Measurements from ENCODE around the gene NKX3-2.
A peak's percentile ranks its signal among the peaks of the same experiment; 100 is the strongest.

DNA sequence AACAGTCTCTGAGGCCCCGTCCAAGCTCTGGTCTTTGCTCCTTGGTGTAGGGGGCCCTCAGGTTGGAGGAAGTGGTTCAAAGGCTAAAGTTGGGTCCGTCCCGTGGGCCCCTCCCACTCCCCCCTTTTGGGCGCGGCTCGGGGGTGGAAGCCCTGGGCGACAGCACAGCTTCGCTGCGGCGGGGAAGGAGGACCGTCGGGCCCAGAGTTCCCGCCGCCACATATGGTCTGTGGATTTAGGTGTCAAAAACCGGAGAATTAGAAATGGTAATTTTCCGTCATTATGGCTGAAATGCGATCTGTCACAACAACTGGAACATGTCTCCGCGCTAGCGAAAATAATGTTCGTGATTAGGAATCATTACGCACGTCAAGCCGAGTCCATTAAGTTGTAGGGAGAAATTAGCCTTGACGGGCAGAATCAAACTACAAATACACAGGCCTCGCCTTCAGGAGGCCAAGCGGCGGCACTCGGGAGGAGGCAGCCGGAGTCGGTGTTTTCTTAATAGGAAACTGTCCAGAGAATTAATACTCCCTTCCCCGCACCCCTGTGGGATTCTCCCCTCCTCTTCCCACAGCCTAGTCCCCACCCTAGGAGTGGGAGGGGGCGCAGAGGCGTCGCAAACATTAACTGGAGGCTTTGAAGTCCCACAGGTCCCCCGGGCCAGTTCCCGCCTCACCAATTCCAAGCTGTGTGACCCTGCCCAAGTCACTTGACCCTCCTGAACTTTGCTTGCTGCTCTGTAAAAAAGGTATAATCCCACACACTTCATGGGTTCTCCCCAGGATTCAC, 15.0 kb downstream of the NKX3-2 start:
- no peak for TF ChIP-seq EZH2phosphoT487 (IDR thresholded peaks at IDR 0.05; ENCODE audit: insufficient read depth, low read depth)
- peak; percentile 85 for TF ChIP-seq EZH2 (IDR thresholded peaks at IDR 0.05; ENCODE audit: insufficient read depth, poor library complexity, severe bottlenecking)
